Activated T-helper 9 cell treated with anti-CD3 and anti-CD28 coated beads, Interleukin-2, amount 50 U/mL, for 16 hours (primary cell): ENCODE measurements around the gene DSCAML1.

Source experiments
- DNase-seq: peaks from one replicate; pipeline ENCODE4 v3.0.0-alpha.2; 2020; ENCODE audit warnings: low read depth

Gene DSCAML1

GRCh38 chr11:117583063-117583801, 213.8 kb downstream of the DSCAML1 start:
- no peak for DNase-seq

- no peak for DNase-seq
Measured at GRCh38 chr11:117582433-117582832, 214.6 kb downstream of the DSCAML1 start.

GRCh38 chr11:117580866-117581265, 216.2 kb downstream of the DSCAML1 start:
- DNase-seq = no peak

- no peak for DNase-seq
Measured at GRCh38 chr11:117579161-117579560, 217.9 kb downstream of the DSCAML1 start.

- no peak for DNase-seq
Measured at GRCh38 chr11:117575856-117576255, 221.2 kb downstream of the DSCAML1 start.

GRCh38 chr11:117574551-117574950, 222.5 kb downstream of the DSCAML1 start:
- no peak for DNase-seq

- no peak for DNase-seq
Measured at GRCh38 chr11:117573326-117573725, 223.7 kb downstream of the DSCAML1 start.

- DNase-seq = no peak
Measured at GRCh38 chr11:117572671-117573070, 224.3 kb downstream of the DSCAML1 start.

GRCh38 chr11:117572129-117572528, 224.9 kb downstream of the DSCAML1 start:
- no peak for DNase-seq

- no peak for DNase-seq
Measured at GRCh38 chr11:117570701-117571100, 226.3 kb downstream of the DSCAML1 start.

GRCh38 chr11:117569911-117570310, 227.1 kb downstream of the DSCAML1 start:
- no peak for DNase-seq

- no peak for DNase-seq
Measured at GRCh38 chr11:117565709-117566108, 231.3 kb downstream of the DSCAML1 start.

GRCh38 chr11:117564321-117564720, 232.7 kb downstream of the DSCAML1 start:
- DNase-seq = no peak

GRCh38 chr11:117563556-117563955, 233.5 kb downstream of the DSCAML1 start:
- no peak for DNase-seq

- DNase-seq = no peak
Measured at GRCh38 chr11:117562136-117562535, 234.9 kb downstream of the DSCAML1 start.

- DNase-seq = no peak
Measured at GRCh38 chr11:117560780-117561530, 236.1 kb downstream of the DSCAML1 start.

GRCh38 chr11:117559698-117560097, 237.3 kb downstream of the DSCAML1 start:
- DNase-seq = no peak

GRCh38 chr11:117557361-117557760, 239.7 kb downstream of the DSCAML1 start:
- no peak for DNase-seq

GRCh38 chr11:117554601-117555333, 242.2 kb downstream of the DSCAML1 start:
- no peak for DNase-seq

- DNase-seq = no peak
Measured at GRCh38 chr11:117552626-117553025, 244.4 kb downstream of the DSCAML1 start.

GRCh38 chr11:117551761-117552343, 245.2 kb downstream of the DSCAML1 start:
- no peak for DNase-seq

- no peak for DNase-seq
Measured at GRCh38 chr11:117550466-117550865, 246.6 kb downstream of the DSCAML1 start.
